Endothelial cell of hepatic sinusoid (primary cell): ENCODE data around the gene EPHA4.

Source experiments
- in situ Hi-C: cut with HindIII; loops from 2 replicates; pipeline ENCODE4 v1.10.0; 2017; ENCODE audit warnings: low sequenced_read_pairs

The EPHA4 gene

GRCh38 chr2:221410487-221410886, 161.6 kb downstream of the EPHA4 start:
- in situ Hi-C loops = no loop called here

GRCh38 chr2:221407765-221408164, 164.3 kb downstream of the EPHA4 start:
- in situ Hi-C loops = no loop called here

GRCh38 chr2:221405521-221405920, 166.6 kb downstream of the EPHA4 start:
- in situ Hi-C loops = no loop called here

GRCh38 chr2:221402072-221402471, 170.0 kb downstream of the EPHA4 start:
- in situ Hi-C loops = no loop called here

GRCh38 chr2:221400411-221400810, 171.7 kb downstream of the EPHA4 start:
- in situ Hi-C loops = no loop called here

GRCh38 chr2:221399183-221399582, 172.9 kb downstream of the EPHA4 start:
- in situ Hi-C loops = loop anchor here (5.0 kb wide), 1 partner anchor 67 kb away; no protein-coding TSS in a partner anchor

- in situ Hi-C loops = loop anchor here (5.0 kb wide), 1 partner anchor 65 kb away; no protein-coding TSS in a partner anchor
Observed at GRCh38 chr2:221397187-221397586, 174.9 kb downstream of the EPHA4 start.

- in situ Hi-C loops = no loop called here
Observed at GRCh38 chr2:221392228-221392881, 179.7 kb downstream of the EPHA4 start.

GRCh38 chr2:221390878-221391277, 181.2 kb downstream of the EPHA4 start:
- in situ Hi-C loops = no loop called here

GRCh38 chr2:221389904-221390303, 182.2 kb downstream of the EPHA4 start:
- in situ Hi-C loops = no loop called here

GRCh38 chr2:221389421-221389820, 182.7 kb downstream of the EPHA4 start:
- in situ Hi-C loops = no loop called here

- in situ Hi-C loops = no loop called here
Observed at GRCh38 chr2:221388891-221389290, 183.2 kb downstream of the EPHA4 start.

- in situ Hi-C loops = no loop called here
Observed at GRCh38 chr2:221385716-221386115, 186.4 kb downstream of the EPHA4 start.

GRCh38 chr2:221381928-221382488, 190.1 kb downstream of the EPHA4 start:
- in situ Hi-C loops = no loop called here

- in situ Hi-C loops = no loop called here
Observed at GRCh38 chr2:221380686-221381085, 191.4 kb downstream of the EPHA4 start.

- in situ Hi-C loops = no loop called here
Observed at GRCh38 chr2:221380062-221380461, 192.0 kb downstream of the EPHA4 start.

- in situ Hi-C loops = no loop called here
Observed at GRCh38 chr2:221377597-221377996, 194.5 kb downstream of the EPHA4 start.

- in situ Hi-C loops = no loop called here
Observed at GRCh38 chr2:221377066-221377465, 195.0 kb downstream of the EPHA4 start.

- in situ Hi-C loops = no loop called here
Observed at GRCh38 chr2:221374234-221374633, 197.9 kb downstream of the EPHA4 start.

GRCh38 chr2:221372907-221373306, 199.2 kb downstream of the EPHA4 start:
- in situ Hi-C loops = no loop called here

- in situ Hi-C loops = no loop called here
Observed at GRCh38 chr2:221372159-221372884, 199.8 kb downstream of the EPHA4 start.

GRCh38 chr2:221371347-221371746, 200.8 kb downstream of the EPHA4 start:
- in situ Hi-C loops = no loop called here
